Liver (tissue), 9 donors: ENCODE data around the gene FOXC2. TPM values are rescaled to one million over a fixed set of nuclear protein-coding genes. Genes with fewer than 3 reads are reported as not detected.

Experiments
- DNase-seq: peaks from one replicate; pipeline ENCODE4 v3.0.0-alpha.2; 2017; ENCODE audit warnings: low spot score
- H3K27ac ChIP-seq, 2 donors: one replicate each; pipeline ENCODE4 v1.7.0; 2013; ENCODE audit warnings: inconsistent platforms in 2 of 2, low read length in 2 of 2, control low read depth in 1 of 2, low read depth in 1 of 2, mild to moderate bottlenecking in 1 of 2
- H3K27me3 ChIP-seq, 4 donors: one replicate each; pipeline versions ENCODE4 v1.6.1 to v1.7.0; 2013; ENCODE audit warnings: low read length in 3 of 4, inconsistent platforms in 1 of 4, mild to moderate bottlenecking in 1 of 4, moderate library complexity in 1 of 4; ENCODE audit not compliant: control insufficient read depth in 4 of 4, insufficient read depth in 4 of 4
- H3K36me3 ChIP-seq, 4 donors: one replicate each; pipeline versions ENCODE4 v1.6.1 to v1.7.0; 2013; ENCODE audit warnings: low read length in 3 of 4, mild to moderate bottlenecking in 3 of 4, low read depth in 1 of 4, moderate library complexity in 1 of 4; ENCODE audit not compliant: control insufficient read depth in 4 of 4, insufficient read depth in 3 of 4
- H3K4me1 ChIP-seq, 4 donors: one replicate each; pipeline versions ENCODE4 v1.6.1 to v1.7.0; 2013; ENCODE audit warnings: low read length in 3 of 4, mild to moderate bottlenecking in 3 of 4, moderate library complexity in 1 of 4; ENCODE audit not compliant: control insufficient read depth in 4 of 4, insufficient read depth in 4 of 4
- H3K4me3 ChIP-seq, 3 donors: one replicate each; pipeline versions ENCODE4 v1.6.1 to v1.7.0; 2013; ENCODE audit warnings: low read length in 3 of 3, control low read depth in 1 of 3, low read depth in 1 of 3, mild to moderate bottlenecking in 1 of 3
- H3K9ac ChIP-seq, 2 donors: one replicate each; pipeline ENCODE4 v1.7.0; 2013; ENCODE audit warnings: low read length in 2 of 2, mild to moderate bottlenecking in 2 of 2, moderate library complexity in 2 of 2, control low read depth in 1 of 2, low read depth in 1 of 2
- H3K9me3 ChIP-seq, 4 donors: one replicate each; pipeline versions ENCODE4 v1.6.1 to v1.7.0; 2013; ENCODE audit warnings: low read length in 3 of 4; ENCODE audit not compliant: control insufficient read depth in 4 of 4
- EGR1 ChIP-seq, 2 donors: IDR thresholded peaks; 2 replicates each; pipeline ENCODE4 v1.6.1; 2016 to 2018; ENCODE audit warnings: antibody characterized with exemption in 2 of 2, low read depth in 2 of 2
- FOXA1 ChIP-seq: IDR thresholded peaks from 2 replicates; pipeline ENCODE4 v1.6.1; 2016; ENCODE audit warnings: antibody characterized with exemption
- FOXA2 ChIP-seq: IDR thresholded peaks from 2 replicates; pipeline ENCODE4 v1.6.1; 2016; ENCODE audit warnings: antibody characterized with exemption
- GABPA ChIP-seq, 2 donors: IDR thresholded peaks in 1 of 2; conservative IDR thresholded peaks in 1 of 2; 2 replicates each; pipeline ENCODE4 v1.6.1; 2016; ENCODE audit warnings: antibody characterized with exemption in 2 of 2, mild to moderate bottlenecking in 1 of 2, moderate library complexity in 1 of 2
- HNF4A ChIP-seq, 2 donors: conservative IDR thresholded peaks; 2 replicates each; pipeline ENCODE4 v1.6.1; 2016; ENCODE audit warnings: antibody characterized with exemption in 2 of 2, mild to moderate bottlenecking in 2 of 2
- HNF4G ChIP-seq: IDR thresholded peaks from 2 replicates; pipeline ENCODE4 v1.6.1; 2016; ENCODE audit warnings: antibody characterized with exemption
- JUND ChIP-seq, 2 donors: IDR thresholded peaks; 2 replicates each; pipeline ENCODE4 v1.6.1; 2016; ENCODE audit warnings: antibody characterized with exemption in 2 of 2
- NR2F2 ChIP-seq: IDR thresholded peaks from 2 replicates; pipeline ENCODE4 v1.6.1; 2016; ENCODE audit warnings: antibody characterized with exemption
- RXRA ChIP-seq, 2 donors: IDR thresholded peaks; 2 replicates each; pipeline ENCODE4 v1.6.1; 2017 to 2018; ENCODE audit warnings: antibody characterized with exemption in 2 of 2, mild to moderate bottlenecking in 1 of 2
- SP1 ChIP-seq: IDR thresholded peaks from 2 replicates; pipeline ENCODE4 v1.6.1; 2018; ENCODE audit warnings: antibody characterized with exemption, mild to moderate bottlenecking
- TAF1 ChIP-seq: conservative IDR thresholded peaks from 2 replicates; pipeline ENCODE4 v1.6.1; 2016; ENCODE audit warnings: antibody characterized with exemption, mild to moderate bottlenecking
- YY1 ChIP-seq: IDR thresholded peaks from 2 replicates; pipeline ENCODE4 v1.6.1; 2016; ENCODE audit warnings: antibody characterized with exemption, mild to moderate bottlenecking
- WGBS: extraction: QIAGEN DNeasy Blood & Tissue Kit; methylation state at CpG from one replicate; pipeline ENCODE4 v1.1.7; 2013; 5-methylcytosine and 5-hydroxymethylcytosine counted together
- polyA plus RNA-seq, 2 donors: library from polyadenylated mRNA; stranded (reverse) in 1 of 2; unstranded in 1 of 2; fragments of 200-250 nt in 1 of 2; fragments of >200 nt in 1 of 2; fragmentation: Nextera tagmentation in 1 of 2; extraction: Ambion mirVana in 1 of 2; gene quantifications; one replicate each; pipeline versions ENCODE4 v1.2.1 to v1.2.3, GENCODE V29; 2013 to 2015
- total RNA-seq, 2 donors: library from RNA; depleted of rRNA; stranded (reverse); fragments of >200 nt; gene quantifications; one replicate each; pipeline ENCODE4 v1.2.3, GENCODE V29; 2014
- TF ChIP-seq, protein P1 (sequence below): IDR thresholded peaks from 2 replicates; pipeline ENCODE4 v1.6.1; 2016; ENCODE audit warnings: antibody characterized with exemption
- TF ChIP-seq, protein P2 (sequence below): IDR thresholded peaks from 2 replicates; pipeline ENCODE4 v1.6.1; 2016; ENCODE audit warnings: antibody characterized with exemption
- TF ChIP-seq, protein P3 (sequence below): fragments of 150-350 bp; IDR thresholded peaks from 2 replicates; pipeline ENCODE4 v1.5.1; 2017; ENCODE audit warnings: improper control_type of control experiment, low read depth, low read length; ENCODE audit not compliant: missing input control
- TF ChIP-seq, protein P4 (sequence below): IDR thresholded peaks from 2 replicates; pipeline ENCODE4 v1.6.1; 2016; ENCODE audit warnings: antibody characterized with exemption, mild to moderate bottlenecking
- donor health status: healthy.
- donor health status: healthy.
- donor health status: healthy.
- donor health status: healthy.
- donor health status: healthy.

FOXC2 gene
- total and polyA plus RNA-seq, 4 donors, result 0.03 to 0.09 (median 0.08) TPM; not detected in 1

DNA sequence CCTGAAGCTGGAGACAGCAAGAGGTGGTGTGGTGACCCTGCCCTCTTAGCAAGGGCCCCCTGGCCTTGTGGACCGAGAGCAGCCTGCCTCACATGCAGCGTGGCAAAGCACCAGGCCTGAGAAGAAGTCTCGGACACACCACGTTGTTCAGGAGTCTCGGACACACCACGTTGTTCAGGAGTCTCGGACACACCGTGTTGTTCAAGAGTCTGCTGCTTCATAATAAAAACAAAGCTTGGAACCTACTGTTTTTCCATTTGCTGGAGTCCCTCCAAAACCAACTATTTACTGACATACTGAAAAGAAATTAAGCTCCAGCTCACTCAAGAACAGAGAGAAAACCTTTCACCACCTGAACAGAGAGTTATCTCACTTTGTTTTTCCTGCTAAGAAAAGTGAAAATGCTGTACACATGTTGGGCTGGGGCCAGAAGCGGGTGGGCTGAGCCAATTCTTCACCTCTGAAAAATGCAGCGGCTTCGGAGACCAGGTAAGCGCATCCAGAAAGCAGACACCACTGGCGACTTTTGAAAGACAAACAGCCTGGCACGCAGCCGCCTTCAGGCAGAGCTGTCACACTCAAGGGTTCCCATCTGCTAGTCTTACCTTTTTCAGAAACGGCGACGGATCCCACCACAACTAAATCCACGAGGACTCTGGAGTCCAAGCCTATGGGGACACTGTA is 20.5 kb upstream of the FOXC2 start:
- WGBS, result 96% methylated on average over 19 of the region's 19 CpGs
- peaks cover 5 to 68% (median 28%) of the 10 kb centered on the region in 4 donors for H3K36me3 ChIP-seq
- DNase-seq, result no peak

DNA sequence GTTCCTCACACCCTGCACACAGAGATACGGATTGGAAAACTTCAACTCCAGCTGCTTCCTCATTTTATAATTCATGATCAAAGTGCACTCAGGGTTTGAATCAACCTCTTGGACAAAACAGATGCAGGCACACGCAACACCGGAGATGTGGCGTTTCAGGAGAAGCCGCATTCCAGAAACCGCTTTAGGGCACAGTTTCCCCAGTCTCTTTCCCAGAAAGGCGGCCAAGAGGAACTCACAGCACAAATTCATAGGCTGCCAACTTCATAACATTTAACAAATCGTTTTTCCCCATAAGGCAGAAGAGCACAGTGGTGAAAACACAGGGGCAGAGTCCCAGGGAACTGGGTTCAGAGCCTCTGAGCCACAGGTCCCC is 20.0 kb upstream of the FOXC2 start:
- Histone ChIP-seq H3K27me3 (no peaks in the 10 kb centered on the region), H3K9ac (no peak overlapping the region), H3K27ac (no peak overlapping the region), H3K4me3 (no peak overlapping the region), H3K4me1 (no peaks in the 10 kb centered on the region), H3K9me3 (no peaks in the 10 kb centered on the region), H3K36me3 (peaks cover 4 to 65% (median 24%) of the 10 kb centered on the region in 4 donors)
- no peak for DNase-seq
- WGBS, result 94% methylated on average over 8 of the region's 8 CpGs
- TF ChIP-seq EGR1 (IDR thresholded peaks at IDR 0.05; ENCODE audit: low read depth in 2 of 2) (no peak), FOXA2 (no peak), JUND (IDR thresholded peaks at IDR 0.05) (no peak), YY1 (no peak), SP1 (no peak), FOXA1 (no peak), RXRA (IDR thresholded peaks at IDR 0.05) (no peak), HNF4G (no peak)
- TF ChIP-seq, protein P1, sequence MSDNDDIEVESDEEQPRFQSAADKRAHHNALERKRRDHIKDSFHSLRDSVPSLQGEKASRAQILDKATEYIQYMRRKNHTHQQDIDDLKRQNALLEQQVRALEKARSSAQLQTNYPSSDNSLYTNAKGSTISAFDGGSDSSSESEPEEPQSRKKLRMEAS, result no peak
- TF ChIP-seq, protein P2, sequence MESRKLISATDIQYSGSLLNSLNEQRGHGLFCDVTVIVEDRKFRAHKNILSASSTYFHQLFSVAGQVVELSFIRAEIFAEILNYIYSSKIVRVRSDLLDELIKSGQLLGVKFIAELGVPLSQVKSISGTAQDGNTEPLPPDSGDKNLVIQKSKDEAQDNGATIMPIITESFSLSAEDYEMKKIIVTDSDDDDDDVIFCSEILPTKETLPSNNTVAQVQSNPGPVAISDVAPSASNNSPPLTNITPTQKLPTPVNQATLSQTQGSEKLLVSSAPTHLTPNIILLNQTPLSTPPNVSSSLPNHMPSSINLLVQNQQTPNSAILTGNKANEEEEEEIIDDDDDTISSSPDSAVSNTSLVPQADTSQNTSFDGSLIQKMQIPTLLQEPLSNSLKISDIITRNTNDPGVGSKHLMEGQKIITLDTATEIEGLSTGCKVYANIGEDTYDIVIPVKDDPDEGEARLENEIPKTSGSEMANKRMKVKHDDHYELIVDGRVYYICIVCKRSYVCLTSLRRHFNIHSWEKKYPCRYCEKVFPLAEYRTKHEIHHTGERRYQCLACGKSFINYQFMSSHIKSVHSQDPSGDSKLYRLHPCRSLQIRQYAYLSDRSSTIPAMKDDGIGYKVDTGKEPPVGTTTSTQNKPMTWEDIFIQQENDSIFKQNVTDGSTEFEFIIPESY, result no peak
- TF ChIP-seq, protein P3, sequence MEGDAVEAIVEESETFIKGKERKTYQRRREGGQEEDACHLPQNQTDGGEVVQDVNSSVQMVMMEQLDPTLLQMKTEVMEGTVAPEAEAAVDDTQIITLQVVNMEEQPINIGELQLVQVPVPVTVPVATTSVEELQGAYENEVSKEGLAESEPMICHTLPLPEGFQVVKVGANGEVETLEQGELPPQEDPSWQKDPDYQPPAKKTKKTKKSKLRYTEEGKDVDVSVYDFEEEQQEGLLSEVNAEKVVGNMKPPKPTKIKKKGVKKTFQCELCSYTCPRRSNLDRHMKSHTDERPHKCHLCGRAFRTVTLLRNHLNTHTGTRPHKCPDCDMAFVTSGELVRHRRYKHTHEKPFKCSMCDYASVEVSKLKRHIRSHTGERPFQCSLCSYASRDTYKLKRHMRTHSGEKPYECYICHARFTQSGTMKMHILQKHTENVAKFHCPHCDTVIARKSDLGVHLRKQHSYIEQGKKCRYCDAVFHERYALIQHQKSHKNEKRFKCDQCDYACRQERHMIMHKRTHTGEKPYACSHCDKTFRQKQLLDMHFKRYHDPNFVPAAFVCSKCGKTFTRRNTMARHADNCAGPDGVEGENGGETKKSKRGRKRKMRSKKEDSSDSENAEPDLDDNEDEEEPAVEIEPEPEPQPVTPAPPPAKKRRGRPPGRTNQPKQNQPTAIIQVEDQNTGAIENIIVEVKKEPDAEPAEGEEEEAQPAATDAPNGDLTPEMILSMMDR, result no peak

More for the DNA sequence above, 20.5 kb upstream of the FOXC2 start:
- H3K4me1 ChIP-seq, result no peaks in the 10 kb centered on the region
- H3K27ac ChIP-seq, result no peak overlapping the region
- no peak overlapping the region for H3K4me3 ChIP-seq
- H3K9me3 ChIP-seq, result no peaks in the 10 kb centered on the region
- no peaks in the 10 kb centered on the region for H3K27me3 ChIP-seq
- TF ChIP-seq HNF4A (conservative IDR thresholded peaks at IDR 0.05) (no peak), SP1 (no peak), RXRA (IDR thresholded peaks at IDR 0.05) (no peak), FOXA1 (no peak), NR2F2 (no peak), TAF1 (no peak), JUND (IDR thresholded peaks at IDR 0.05) (no peak), HNF4G (no peak), FOXA2 (no peak), GABPA (IDR thresholded peaks at IDR 0.05 in 1 of 2, conservative IDR thresholded peaks at IDR 0.05 in 1 of 2) (no peak), YY1 (no peak)
- TF ChIP-seq, protein P4, sequence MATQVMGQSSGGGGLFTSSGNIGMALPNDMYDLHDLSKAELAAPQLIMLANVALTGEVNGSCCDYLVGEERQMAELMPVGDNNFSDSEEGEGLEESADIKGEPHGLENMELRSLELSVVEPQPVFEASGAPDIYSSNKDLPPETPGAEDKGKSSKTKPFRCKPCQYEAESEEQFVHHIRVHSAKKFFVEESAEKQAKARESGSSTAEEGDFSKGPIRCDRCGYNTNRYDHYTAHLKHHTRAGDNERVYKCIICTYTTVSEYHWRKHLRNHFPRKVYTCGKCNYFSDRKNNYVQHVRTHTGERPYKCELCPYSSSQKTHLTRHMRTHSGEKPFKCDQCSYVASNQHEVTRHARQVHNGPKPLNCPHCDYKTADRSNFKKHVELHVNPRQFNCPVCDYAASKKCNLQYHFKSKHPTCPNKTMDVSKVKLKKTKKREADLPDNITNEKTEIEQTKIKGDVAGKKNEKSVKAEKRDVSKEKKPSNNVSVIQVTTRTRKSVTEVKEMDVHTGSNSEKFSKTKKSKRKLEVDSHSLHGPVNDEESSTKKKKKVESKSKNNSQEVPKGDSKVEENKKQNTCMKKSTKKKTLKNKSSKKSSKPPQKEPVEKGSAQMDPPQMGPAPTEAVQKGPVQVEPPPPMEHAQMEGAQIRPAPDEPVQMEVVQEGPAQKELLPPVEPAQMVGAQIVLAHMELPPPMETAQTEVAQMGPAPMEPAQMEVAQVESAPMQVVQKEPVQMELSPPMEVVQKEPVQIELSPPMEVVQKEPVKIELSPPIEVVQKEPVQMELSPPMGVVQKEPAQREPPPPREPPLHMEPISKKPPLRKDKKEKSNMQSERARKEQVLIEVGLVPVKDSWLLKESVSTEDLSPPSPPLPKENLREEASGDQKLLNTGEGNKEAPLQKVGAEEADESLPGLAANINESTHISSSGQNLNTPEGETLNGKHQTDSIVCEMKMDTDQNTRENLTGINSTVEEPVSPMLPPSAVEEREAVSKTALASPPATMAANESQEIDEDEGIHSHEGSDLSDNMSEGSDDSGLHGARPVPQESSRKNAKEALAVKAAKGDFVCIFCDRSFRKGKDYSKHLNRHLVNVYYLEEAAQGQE, result no peak
- TF ChIP-seq, protein P3, result no peak
- TF ChIP-seq, protein P2, result no peak
- no peak overlapping the region for H3K9ac ChIP-seq
